ENCODE data around the gene SNAI1.

The SNAI1 gene

DNA sequence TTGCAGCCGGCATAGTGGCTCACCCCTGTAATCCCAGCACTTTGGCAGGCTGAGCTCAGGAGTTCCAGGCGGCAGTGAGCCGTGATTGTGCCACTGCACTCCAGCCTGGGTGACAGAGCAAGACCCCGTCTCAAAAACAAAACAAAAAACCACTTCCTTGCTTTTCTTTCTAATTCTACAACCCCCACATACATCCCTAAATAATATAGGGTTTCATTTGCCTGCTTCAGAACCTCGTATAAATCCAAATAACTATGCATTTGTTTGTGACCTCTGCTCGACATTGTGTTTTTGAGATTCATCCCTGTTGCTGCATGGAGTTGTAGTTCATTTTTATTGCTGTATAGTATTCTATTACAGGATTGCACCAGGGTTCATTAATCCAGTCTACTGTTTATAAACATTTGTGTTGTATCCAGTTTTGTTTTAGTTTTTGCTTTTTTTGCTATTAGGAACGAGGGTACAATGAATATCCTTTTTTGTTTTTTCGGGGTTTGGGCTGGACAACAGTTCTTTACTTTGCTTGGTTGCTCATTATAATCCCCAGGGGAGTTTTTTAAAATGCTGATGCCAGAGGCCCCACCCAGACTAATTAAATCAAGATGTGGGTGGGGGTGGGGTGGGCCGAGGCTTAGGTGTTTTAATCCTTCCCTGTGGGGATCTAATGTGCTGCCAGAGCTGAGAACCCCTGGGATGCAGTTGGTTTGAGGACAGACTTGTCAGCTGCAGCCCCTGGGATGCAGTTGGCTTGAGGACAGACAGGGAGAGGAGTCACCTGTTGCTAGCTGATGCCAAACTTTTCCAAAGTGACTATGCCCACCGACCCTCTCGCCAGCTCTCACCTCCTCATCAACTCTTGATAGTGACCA is 2.4 kb upstream of the SNAI1 start:
- TF ChIP-seq, protein P1, sequence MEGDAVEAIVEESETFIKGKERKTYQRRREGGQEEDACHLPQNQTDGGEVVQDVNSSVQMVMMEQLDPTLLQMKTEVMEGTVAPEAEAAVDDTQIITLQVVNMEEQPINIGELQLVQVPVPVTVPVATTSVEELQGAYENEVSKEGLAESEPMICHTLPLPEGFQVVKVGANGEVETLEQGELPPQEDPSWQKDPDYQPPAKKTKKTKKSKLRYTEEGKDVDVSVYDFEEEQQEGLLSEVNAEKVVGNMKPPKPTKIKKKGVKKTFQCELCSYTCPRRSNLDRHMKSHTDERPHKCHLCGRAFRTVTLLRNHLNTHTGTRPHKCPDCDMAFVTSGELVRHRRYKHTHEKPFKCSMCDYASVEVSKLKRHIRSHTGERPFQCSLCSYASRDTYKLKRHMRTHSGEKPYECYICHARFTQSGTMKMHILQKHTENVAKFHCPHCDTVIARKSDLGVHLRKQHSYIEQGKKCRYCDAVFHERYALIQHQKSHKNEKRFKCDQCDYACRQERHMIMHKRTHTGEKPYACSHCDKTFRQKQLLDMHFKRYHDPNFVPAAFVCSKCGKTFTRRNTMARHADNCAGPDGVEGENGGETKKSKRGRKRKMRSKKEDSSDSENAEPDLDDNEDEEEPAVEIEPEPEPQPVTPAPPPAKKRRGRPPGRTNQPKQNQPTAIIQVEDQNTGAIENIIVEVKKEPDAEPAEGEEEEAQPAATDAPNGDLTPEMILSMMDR (IDR thresholded peaks at IDR 0.05; ENCODE audit: extremely low read depth, missing control alignments): no peak
- DNase-seq (ENCODE audit: low spot score): no peak

DNA sequence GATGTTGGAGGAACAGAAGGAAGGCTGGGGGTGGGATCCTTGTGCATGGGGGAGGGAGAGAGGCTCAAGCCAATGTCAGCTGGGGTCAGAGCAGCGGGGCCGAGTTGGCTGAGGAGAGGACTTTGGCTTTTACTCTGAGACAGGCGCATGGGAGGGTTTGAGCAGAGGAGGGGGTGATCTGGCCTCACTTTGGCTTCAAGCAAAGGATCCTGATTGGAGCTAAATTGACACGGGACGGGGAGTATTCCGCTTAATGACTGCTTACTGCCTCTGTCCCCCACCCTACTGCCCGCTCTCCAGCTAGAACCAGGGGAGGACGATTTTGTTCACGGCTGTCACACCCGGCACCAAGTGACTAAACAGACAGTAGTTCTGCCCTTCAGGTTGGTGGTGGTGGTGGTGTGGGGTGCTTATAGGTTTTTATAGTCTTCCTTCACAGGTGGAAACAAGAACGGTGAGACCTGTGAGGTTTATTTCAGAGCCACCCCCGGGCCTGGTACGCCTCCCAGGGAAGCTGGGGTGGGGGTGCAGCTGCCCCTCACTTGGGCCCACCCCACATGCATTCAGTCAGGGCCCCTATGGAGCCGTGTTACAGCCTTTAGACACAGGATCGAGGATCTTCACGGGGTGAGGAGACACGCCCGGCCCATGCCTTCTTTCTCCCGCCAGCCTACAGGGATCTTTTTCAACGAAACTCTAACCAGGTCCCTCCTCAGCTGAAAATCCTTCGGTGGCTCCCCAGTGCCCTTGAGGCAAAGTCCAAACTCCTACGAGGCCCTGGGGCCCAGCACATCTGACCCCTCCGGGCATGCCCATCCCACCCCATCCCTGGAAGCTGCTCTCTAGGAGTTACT is 1.3 kb upstream of the SNAI1 start:
- TF ChIP-seq, protein P1 (IDR thresholded peaks at IDR 0.05; ENCODE audit: extremely low read depth, missing control alignments): no peak
- DNase-seq (ENCODE audit: low spot score): no peak

DNA sequence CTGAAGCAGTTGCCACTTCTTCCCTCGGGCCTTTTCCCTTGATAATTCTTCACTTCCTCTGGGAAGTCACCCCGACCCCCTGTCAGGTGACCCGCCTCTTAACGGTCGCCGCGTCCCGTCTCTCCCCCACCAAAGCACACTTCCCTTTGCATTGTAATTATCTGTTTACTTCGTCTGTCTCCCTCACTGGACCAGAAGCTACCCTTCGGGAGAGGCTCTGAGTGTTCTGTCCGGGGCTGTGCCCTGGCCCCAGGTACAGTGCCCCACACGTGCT is 771 bp upstream of the SNAI1 start:
- no peak for DNase-seq (ENCODE audit: low spot score)
- TF ChIP-seq, protein P1 (IDR thresholded peaks at IDR 0.05; ENCODE audit: extremely low read depth, missing control alignments): no peak

DNA sequence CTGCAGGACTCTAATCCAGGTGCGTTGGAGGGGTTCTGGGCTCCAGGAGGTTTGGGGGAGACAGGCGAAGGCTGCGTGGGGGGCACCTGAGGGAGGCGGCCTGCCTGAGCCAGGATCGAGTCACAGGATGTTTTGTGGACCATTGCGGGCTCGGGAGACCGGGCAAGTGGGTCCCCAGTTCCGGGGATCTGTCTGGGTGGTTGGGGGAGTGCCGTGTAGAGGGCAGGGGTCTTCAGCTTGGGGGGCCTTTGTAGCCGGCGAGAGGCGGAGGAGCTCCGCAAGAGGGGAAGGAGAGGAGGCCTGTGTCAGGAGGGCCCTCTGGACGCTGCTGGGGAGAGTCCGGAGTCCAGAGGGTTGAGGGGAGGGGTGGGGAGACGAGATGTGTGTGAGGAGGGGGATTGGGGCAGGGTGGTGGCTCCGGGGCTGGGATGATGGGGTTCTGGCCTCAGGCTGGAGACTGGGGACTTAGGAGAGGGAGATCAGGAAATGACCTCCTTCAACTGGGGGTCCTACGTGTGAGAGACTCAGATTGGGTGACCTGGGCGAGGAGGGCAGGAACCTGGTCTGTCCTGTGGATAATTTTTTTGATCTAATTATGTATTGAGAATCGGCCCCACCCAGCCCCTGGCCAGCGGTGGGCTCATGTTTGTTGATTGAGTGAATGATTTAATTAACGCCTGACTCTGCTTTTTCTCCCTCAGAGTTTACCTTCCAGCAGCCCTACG is 505 bp downstream of the SNAI1 start:
- no peak for DNase-seq (ENCODE audit: low spot score)

DNA sequence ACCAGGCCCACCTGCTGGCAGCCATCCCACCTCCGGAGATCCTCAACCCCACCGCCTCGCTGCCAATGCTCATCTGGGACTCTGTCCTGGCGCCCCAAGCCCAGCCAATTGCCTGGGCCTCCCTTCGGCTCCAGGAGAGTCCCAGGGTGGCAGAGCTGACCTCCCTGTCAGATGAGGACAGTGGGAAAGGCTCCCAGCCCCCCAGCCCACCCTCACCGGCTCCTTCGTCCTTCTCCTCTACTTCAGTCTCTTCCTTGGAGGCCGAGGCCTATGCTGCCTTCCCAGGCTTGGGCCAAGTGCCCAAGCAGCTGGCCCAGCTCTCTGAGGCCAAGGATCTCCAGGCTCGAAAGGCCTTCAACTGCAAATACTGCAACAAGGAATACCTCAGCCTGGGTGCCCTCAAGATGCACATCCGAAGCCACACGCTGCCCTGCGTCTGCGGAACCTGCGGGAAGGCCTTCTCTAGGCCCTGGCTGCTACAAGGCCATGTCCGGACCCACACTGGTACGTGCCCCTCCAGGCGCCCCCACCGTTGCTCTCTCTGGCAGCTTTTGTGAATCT is 1.1 kb downstream of the SNAI1 start:
- TF ChIP-seq, protein P1 (IDR thresholded peaks at IDR 0.05; ENCODE audit: extremely low read depth, missing control alignments): no peak

More for the DNA sequence above, 505 bp downstream of the SNAI1 start:
- TF ChIP-seq, protein P1 (IDR thresholded peaks at IDR 0.05; ENCODE audit: extremely low read depth, missing control alignments): no peak

DNA sequence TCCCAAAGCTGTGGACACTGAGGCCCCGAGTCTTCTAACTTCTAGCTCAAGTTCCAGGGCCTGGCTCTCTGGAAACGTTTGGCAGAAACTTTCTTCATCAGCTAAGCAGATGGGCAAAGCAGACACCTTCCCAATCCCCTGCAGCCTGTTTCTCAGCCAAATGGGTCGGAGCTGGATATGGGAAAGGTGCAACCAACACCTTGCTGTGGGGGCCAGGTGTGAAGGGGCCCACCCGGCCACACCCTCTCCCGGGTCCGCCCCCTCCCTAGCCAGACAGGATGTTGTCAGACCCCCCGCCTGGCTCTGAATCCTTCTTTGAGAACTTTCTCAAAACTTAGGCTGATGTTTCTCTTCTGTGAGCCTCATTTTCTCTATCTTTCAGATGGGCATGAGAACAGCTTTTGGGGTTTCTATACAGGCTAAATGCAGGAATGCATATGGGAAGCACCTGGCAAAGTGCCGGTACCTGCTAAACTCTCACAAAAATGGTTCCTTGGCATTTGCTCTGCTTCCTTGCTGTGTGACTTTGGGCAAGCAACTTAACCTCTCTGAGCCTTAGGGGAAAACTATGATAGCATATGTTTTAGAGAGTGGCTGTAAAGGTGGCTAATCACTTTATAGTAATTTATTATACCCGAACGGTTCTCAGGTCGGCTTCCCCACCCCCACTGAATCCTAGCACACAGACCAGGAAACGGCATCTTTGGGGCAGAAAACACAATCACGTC is 1.8 kb downstream of the SNAI1 start:
- TF ChIP-seq, protein P1 (IDR thresholded peaks at IDR 0.05; ENCODE audit: extremely low read depth, missing control alignments): no peak
- DNase-seq (ENCODE audit: low spot score): no peak

More for the DNA sequence above, 1.1 kb downstream of the SNAI1 start:
- DNase-seq (ENCODE audit: low spot score): no peak
